K562 (cell line): Measurements from ENCODE around the gene SLC37A3. TPM values are rescaled to one million over a fixed set of nuclear protein-coding genes. Genes with fewer than 3 reads are reported as not detected.
A peak's percentile ranks its signal among the peaks of the same experiment; 100 is the strongest.

Experiments used
- CXXC5 ChIP-seq: fragments of 250-450 bp; sonication (Bioruptor Pico); IDR thresholded peaks from 2 replicates; pipeline ENCODE4 v1.8.0; 2022; ENCODE audit warnings: inconsistent platforms, mild to moderate bottlenecking, moderate library complexity
- MCM2 ChIP-seq: fragments of 450-650 bp; IDR thresholded peaks from 2 replicates; pipeline ENCODE4 v1.6.1; 2017; ENCODE audit warnings: low read depth, mild to moderate bottlenecking
- NCOA1 ChIP-seq: fragments of 450-650 bp; IDR thresholded peaks from 2 replicates; pipeline ENCODE4 v1.6.1; 2016; ENCODE audit warnings: low read depth
- NFXL1 ChIP-seq: fragments of 450-650 bp; formaldehyde crosslinking; IDR thresholded peaks from 2 replicates; pipeline ENCODE4 v1.4.0; 2021; ENCODE audit warnings: mild to moderate bottlenecking
- TEAD1 ChIP-seq, 2 experiments: fragments of 450-650 bp in 1 of 2; sonication (generic) in 1 of 2; formaldehyde crosslinking; IDR thresholded peaks; 2 replicates each; pipeline versions ENCODE4 v1.4.0 to v1.8.0; 2020 to 2022; ENCODE audit warnings: mild to moderate bottlenecking in 2 of 2, missing genetic modification reagents in 1 of 2
- polyA plus RNA-seq, 8 experiments: library from polyadenylated mRNA; depleted of rRNA in 4 of 8; stranded (reverse) in 5 of 8; unstranded in 3 of 8; fragments of >200 nt; fragmentation: Nextera tagmentation in 2 of 8; fragmentation: Illumina TruSeq in 1 of 8; extraction: Ambion mirVana in 2 of 8; extraction: Trizol in 1 of 8; gene quantifications; 2 replicates each; pipeline versions ENCODE4 v1.2.1 to v1.2.3, GENCODE V29; 2011 to 2014; ENCODE audit warnings: inconsistent platforms in 1 of 8, missing spikeins in 1 of 8
- total RNA-seq, 7 experiments: library from RNA; depleted of rRNA in 6 of 7; stranded (reverse); fragments of >200 nt in 6 of 7; fragmentation: Illumina TruSeq in 2 of 7; extraction: Trizol in 2 of 7; gene quantifications; 2 replicates each; pipeline versions ENCODE4 v1.2.1 to v1.2.3, GENCODE V29; 2011 to 2021; ENCODE audit warnings: low replicate concordance in 1 of 7
- TF ChIP-seq, protein P1 (sequence below): fragments of 250-450 bp; sonication (Bioruptor Pico); IDR thresholded peaks from 2 replicates; pipeline ENCODE4 v1.4.0; 2020; ENCODE audit warnings: borderline replicate concordance
- TF ChIP-seq, protein P2 (sequence below), 2 experiments: IDR thresholded peaks in 1 of 2; conservative IDR thresholded peaks in 1 of 2; 2 replicates each; pipeline ENCODE4 v1.6.1; 2016; ENCODE audit warnings: low read depth in 2 of 2, mild to moderate bottlenecking in 1 of 2, missing compliant biosample characterization in 1 of 2, missing genetic modification characterization in 1 of 2, moderate library complexity in 1 of 2
- TF ChIP-seq, protein P3 (sequence below), 2 experiments: fragments of 450-650 bp in 1 of 2; sonication (generic) in 1 of 2; formaldehyde crosslinking in 1 of 2; IDR thresholded peaks in 1 of 2; conservative IDR thresholded peaks in 1 of 2; 2 replicates each; pipeline versions ENCODE4 v1.6.1 to v1.8.1; 2016 to 2023; ENCODE audit warnings: mild to moderate bottlenecking in 2 of 2, moderate library complexity in 2 of 2, inconsistent platforms in 1 of 2, missing genetic modification reagents in 1 of 2
- TF ChIP-seq, protein P4 (sequence below), 2 experiments: fragments of 450-650 bp; formaldehyde crosslinking in 1 of 2; IDR thresholded peaks; 2 replicates each; pipeline versions ENCODE4 v1.4.0 to v1.6.1; 2014 to 2020; ENCODE audit warnings: mild to moderate bottlenecking in 2 of 2, borderline replicate concordance in 1 of 2, low read depth in 1 of 2

The SLC37A3 gene
- total and polyA plus RNA-seq, 9 of the 15 experiments (the other 6 are each of a cell fraction or from before 2014, with no cell fraction given) = 11.7 to 59.1 (median 26.8) TPM

DNA sequence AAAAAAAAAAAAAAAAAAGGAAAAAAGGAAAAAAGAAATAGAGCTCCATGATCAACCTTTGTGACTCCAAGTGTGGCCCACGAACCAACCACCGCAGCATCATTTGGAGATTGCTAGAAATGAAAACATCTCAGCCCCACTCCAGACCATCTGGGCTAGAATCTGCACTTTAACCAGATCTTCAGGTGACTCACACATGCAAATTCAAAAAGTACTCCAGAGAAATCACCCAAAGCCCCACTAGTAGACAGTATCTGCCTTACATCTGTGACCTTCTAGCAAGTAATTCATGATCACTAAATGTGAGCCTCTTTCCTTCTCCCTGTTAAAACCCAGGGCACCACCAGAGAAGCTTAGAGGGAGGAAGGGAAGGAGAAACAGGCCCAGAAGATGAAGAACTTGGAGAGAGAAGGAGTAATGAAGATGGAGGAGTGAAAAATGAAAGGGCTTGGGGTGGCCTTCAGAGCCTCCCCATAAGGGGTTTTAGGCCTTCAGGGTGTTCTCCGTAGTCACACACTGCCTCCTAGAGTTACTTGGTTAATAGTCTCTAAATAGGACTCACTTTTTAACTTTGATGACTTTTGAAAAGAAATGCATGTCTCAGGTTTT lies 94.0 kb downstream of the SLC37A3 start (continued):
- TF ChIP-seq TEAD1 (CRISPR knock-in tag; IDR thresholded peaks at IDR 0.05) = no peak
- TF ChIP-seq, protein P1, sequence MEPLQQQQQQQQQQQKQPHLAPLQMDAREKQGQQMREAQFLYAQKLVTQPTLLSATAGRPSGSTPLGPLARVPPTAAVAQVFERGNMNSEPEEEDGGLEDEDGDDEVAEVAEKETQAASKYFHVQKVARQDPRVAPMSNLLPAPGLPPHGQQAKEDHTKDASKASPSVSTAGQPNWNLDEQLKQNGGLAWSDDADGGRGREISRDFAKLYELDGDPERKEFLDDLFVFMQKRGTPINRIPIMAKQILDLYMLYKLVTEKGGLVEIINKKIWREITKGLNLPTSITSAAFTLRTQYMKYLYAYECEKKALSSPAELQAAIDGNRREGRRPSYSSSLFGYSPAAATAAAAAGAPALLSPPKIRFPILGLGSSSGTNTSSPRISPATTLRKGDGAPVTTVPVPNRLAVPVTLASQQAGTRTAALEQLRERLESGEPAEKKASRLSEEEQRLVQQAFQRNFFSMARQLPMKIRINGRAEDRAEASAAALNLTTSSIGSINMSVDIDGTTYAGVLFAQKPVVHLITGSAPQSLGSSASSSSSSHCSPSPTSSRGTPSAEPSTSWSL (CRISPR knock-in tag) = no peak
- TF ChIP-seq CXXC5 (CRISPR knock-in tag) = no peak
- no peak for TF ChIP-seq NFXL1
- TF ChIP-seq, protein P2, sequence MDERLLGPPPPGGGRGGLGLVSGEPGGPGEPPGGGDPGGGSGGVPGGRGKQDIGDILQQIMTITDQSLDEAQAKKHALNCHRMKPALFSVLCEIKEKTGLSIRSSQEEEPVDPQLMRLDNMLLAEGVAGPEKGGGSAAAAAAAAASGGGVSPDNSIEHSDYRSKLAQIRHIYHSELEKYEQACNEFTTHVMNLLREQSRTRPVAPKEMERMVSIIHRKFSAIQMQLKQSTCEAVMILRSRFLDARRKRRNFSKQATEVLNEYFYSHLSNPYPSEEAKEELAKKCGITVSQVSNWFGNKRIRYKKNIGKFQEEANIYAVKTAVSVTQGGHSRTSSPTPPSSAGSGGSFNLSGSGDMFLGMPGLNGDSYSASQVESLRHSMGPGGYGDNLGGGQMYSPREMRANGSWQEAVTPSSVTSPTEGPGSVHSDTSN (CRISPR knock-in tag; IDR thresholded peaks at IDR 0.05; ENCODE audit: low read depth) = no peak
- TF ChIP-seq, protein P2 (tag; conservative IDR thresholded peaks at IDR 0.05; ENCODE audit: low read depth) = 0 out of 2 replicates have a peak, but pooled peaks have one; percentile 7
- TF ChIP-seq, protein P3, sequence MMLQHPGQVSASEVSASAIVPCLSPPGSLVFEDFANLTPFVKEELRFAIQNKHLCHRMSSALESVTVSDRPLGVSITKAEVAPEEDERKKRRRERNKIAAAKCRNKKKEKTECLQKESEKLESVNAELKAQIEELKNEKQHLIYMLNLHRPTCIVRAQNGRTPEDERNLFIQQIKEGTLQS (IDR thresholded peaks at IDR 0.05) = peak; percentile 37; the same call in 1 of the 2 replicates
- TF ChIP-seq, protein P3 (CRISPR knock-in tag; conservative IDR thresholded peaks at IDR 0.05) = no peak
- no peak; the same call in 1 of the 2 replicates for TF ChIP-seq NCOA1
- TF ChIP-seq, protein P4, sequence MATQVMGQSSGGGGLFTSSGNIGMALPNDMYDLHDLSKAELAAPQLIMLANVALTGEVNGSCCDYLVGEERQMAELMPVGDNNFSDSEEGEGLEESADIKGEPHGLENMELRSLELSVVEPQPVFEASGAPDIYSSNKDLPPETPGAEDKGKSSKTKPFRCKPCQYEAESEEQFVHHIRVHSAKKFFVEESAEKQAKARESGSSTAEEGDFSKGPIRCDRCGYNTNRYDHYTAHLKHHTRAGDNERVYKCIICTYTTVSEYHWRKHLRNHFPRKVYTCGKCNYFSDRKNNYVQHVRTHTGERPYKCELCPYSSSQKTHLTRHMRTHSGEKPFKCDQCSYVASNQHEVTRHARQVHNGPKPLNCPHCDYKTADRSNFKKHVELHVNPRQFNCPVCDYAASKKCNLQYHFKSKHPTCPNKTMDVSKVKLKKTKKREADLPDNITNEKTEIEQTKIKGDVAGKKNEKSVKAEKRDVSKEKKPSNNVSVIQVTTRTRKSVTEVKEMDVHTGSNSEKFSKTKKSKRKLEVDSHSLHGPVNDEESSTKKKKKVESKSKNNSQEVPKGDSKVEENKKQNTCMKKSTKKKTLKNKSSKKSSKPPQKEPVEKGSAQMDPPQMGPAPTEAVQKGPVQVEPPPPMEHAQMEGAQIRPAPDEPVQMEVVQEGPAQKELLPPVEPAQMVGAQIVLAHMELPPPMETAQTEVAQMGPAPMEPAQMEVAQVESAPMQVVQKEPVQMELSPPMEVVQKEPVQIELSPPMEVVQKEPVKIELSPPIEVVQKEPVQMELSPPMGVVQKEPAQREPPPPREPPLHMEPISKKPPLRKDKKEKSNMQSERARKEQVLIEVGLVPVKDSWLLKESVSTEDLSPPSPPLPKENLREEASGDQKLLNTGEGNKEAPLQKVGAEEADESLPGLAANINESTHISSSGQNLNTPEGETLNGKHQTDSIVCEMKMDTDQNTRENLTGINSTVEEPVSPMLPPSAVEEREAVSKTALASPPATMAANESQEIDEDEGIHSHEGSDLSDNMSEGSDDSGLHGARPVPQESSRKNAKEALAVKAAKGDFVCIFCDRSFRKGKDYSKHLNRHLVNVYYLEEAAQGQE (IDR thresholded peaks at IDR 0.05; ENCODE audit: borderline replicate concordance) = peak; percentile 88
- TF ChIP-seq, protein P4 (CRISPR knock-in tag; IDR thresholded peaks at IDR 0.05; ENCODE audit: low read depth) = no peak
- no peak for TF ChIP-seq MCM2
